ENCODE measurements around the gene GPR17. TPM values are rescaled to one million over a fixed set of nuclear protein-coding genes. Genes with fewer than 3 reads are reported as not detected.

The GPR17 gene
- total and polyA plus RNA-seq, 4 donors, result 0.03 to 0.14 (median 0.07) TPM; not detected in 1

DNA sequence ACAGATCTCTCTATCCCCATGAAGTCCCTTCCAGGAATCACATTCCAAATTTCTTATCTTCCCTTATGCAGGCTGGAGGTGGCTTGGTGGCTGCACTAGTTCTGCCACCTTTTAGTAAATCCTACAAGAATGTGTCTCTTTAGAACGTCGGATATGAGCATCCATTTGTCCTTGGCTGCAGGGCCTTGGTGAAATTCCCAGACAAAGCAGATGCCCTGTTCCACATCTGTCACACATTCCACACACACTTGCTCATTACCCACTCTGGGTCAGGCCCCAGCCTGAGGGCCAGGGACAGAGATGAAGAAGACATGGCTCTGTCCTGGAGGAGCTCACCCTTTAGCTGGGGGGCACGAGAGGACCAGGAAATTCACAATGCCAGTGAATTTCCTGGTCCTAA is 31.2 kb upstream of the GPR17 start:
- WGBS, result 85% methylated on average over 3 of the region's 3 CpGs
- TF ChIP-seq, protein P1, sequence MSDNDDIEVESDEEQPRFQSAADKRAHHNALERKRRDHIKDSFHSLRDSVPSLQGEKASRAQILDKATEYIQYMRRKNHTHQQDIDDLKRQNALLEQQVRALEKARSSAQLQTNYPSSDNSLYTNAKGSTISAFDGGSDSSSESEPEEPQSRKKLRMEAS (IDR thresholded peaks at IDR 0.05), result no peak
- TF ChIP-seq HNF4A (conservative IDR thresholded peaks at IDR 0.05) (no peak), NR2F2 (IDR thresholded peaks at IDR 0.05) (no peak), JUND (IDR thresholded peaks at IDR 0.05) (no peak), YY1 (IDR thresholded peaks at IDR 0.05) (no peak), GABPA (IDR thresholded peaks at IDR 0.05 in 1 of 2, conservative IDR thresholded peaks at IDR 0.05 in 1 of 2) (no peak), FOXA2 (IDR thresholded peaks at IDR 0.05) (no peak), RXRA (IDR thresholded peaks at IDR 0.05) (no peak), HNF4G (IDR thresholded peaks at IDR 0.05) (no peak), TAF1 (conservative IDR thresholded peaks at IDR 0.05) (no peak)
- TF ChIP-seq, protein P2, sequence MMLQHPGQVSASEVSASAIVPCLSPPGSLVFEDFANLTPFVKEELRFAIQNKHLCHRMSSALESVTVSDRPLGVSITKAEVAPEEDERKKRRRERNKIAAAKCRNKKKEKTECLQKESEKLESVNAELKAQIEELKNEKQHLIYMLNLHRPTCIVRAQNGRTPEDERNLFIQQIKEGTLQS (IDR thresholded peaks at IDR 0.05), result no peak
- TF ChIP-seq, protein P3, sequence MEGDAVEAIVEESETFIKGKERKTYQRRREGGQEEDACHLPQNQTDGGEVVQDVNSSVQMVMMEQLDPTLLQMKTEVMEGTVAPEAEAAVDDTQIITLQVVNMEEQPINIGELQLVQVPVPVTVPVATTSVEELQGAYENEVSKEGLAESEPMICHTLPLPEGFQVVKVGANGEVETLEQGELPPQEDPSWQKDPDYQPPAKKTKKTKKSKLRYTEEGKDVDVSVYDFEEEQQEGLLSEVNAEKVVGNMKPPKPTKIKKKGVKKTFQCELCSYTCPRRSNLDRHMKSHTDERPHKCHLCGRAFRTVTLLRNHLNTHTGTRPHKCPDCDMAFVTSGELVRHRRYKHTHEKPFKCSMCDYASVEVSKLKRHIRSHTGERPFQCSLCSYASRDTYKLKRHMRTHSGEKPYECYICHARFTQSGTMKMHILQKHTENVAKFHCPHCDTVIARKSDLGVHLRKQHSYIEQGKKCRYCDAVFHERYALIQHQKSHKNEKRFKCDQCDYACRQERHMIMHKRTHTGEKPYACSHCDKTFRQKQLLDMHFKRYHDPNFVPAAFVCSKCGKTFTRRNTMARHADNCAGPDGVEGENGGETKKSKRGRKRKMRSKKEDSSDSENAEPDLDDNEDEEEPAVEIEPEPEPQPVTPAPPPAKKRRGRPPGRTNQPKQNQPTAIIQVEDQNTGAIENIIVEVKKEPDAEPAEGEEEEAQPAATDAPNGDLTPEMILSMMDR (IDR thresholded peaks at IDR 0.05; ENCODE audit: low read depth, low read length, missing input control), result no peak
- TF ChIP-seq, protein P4, sequence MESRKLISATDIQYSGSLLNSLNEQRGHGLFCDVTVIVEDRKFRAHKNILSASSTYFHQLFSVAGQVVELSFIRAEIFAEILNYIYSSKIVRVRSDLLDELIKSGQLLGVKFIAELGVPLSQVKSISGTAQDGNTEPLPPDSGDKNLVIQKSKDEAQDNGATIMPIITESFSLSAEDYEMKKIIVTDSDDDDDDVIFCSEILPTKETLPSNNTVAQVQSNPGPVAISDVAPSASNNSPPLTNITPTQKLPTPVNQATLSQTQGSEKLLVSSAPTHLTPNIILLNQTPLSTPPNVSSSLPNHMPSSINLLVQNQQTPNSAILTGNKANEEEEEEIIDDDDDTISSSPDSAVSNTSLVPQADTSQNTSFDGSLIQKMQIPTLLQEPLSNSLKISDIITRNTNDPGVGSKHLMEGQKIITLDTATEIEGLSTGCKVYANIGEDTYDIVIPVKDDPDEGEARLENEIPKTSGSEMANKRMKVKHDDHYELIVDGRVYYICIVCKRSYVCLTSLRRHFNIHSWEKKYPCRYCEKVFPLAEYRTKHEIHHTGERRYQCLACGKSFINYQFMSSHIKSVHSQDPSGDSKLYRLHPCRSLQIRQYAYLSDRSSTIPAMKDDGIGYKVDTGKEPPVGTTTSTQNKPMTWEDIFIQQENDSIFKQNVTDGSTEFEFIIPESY (IDR thresholded peaks at IDR 0.05), result no peak
- no peak overlapping the region for H3K27ac ChIP-seq (ENCODE audit: low read depth in 1 of 2, low read length in 2 of 2)
- no peaks in the 10 kb centered on the region for H3K4me1 ChIP-seq (ENCODE audit: control insufficient read depth in 4 of 4, insufficient read depth in 4 of 4, low read length in 3 of 4)
- no peak overlapping the region for H3K4me3 ChIP-seq (ENCODE audit: low read depth in 1 of 3, low read length in 3 of 3)
- no peaks in the 10 kb centered on the region for H3K27me3 ChIP-seq (ENCODE audit: control insufficient read depth in 4 of 4, insufficient read depth in 4 of 4, low read length in 3 of 4)
- H3K9ac ChIP-seq (ENCODE audit: low read depth in 1 of 2, low read length in 2 of 2), result no peak overlapping the region
- no peaks in the 10 kb centered on the region for H3K36me3 ChIP-seq (ENCODE audit: control insufficient read depth in 4 of 4, insufficient read depth in 3 of 4, low read depth in 1 of 4, low read length in 3 of 4)
- peaks cover 2 to 15% (median 7%) of the 10 kb centered on the region in 4 donors for H3K9me3 ChIP-seq (ENCODE audit: control insufficient read depth in 4 of 4, low read length in 3 of 4)
- no peak for DNase-seq (ENCODE audit: low spot score)

DNA sequence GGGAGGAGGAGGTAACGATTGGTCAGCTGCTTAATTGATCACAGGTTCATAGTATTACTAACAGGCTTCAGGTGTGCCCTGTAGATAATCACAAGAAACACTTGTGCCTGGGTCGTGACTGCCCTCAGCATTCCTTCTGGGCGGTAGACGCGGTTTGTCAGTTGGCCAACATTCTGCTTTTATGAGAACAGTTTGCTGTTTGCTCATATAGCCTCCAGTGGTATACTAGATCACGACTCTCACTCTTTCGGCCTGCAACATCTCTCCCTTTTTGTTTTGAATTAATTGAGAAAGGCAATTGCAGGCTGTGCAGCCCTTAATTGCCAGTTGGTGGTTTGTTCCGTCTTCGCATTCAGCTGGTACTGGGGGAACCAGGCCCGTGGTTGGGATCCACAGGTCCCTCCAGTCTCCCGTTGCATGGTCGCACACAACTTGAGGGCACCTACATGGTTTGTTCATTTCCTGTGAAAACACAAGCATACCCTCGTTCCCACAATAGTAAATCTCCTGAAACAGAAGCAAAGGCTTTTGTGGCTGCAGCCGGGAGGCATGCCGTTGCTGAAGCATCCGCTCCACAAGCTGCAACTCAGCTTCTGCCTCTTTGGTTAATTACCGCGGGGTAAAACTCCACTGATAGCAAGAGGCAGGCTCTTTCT is 30.3 kb upstream of the GPR17 start:
- Histone ChIP-seq H3K4me1 (ENCODE audit: control insufficient read depth in 4 of 4, insufficient read depth in 4 of 4, low read length in 3 of 4) (no peaks in the 10 kb centered on the region), H3K9ac (ENCODE audit: low read depth in 1 of 2, low read length in 2 of 2) (no peak overlapping the region), H3K36me3 (ENCODE audit: control insufficient read depth in 4 of 4, insufficient read depth in 3 of 4, low read depth in 1 of 4, low read length in 3 of 4) (no peaks in the 10 kb centered on the region), H3K4me3 (ENCODE audit: low read depth in 1 of 3, low read length in 3 of 3) (no peak overlapping the region), H3K9me3 (ENCODE audit: control insufficient read depth in 4 of 4, low read length in 3 of 4) (peaks cover 2 to 15% (median 7%) of the 10 kb centered on the region in 4 donors), H3K27me3 (ENCODE audit: control insufficient read depth in 4 of 4, insufficient read depth in 4 of 4, low read length in 3 of 4) (no peaks in the 10 kb centered on the region), H3K27ac (ENCODE audit: low read depth in 1 of 2, low read length in 2 of 2) (no peak overlapping the region)
- DNase-seq (ENCODE audit: low spot score), result no peak
- TF ChIP-seq YY1 (IDR thresholded peaks at IDR 0.05) (no peak), RAD21 (IDR thresholded peaks at IDR 0.05) (no peak), GABPA (IDR thresholded peaks at IDR 0.05 in 1 of 2, conservative IDR thresholded peaks at IDR 0.05 in 1 of 2) (no peak)
- TF ChIP-seq, protein P3 (IDR thresholded peaks at IDR 0.05; ENCODE audit: low read depth, low read length, missing input control), result no peak
- 80% methylated on average over 18 of the region's 18 CpGs for WGBS

Data from liver (tissue), 9 donors.